GM12864 (cell line): ENCODE results near the gene ERICH2.

Source experiments
- DNase-seq: peaks from one replicate; pipeline ENCODE4 v3.0.0-alpha.2; 2011; ENCODE audit warnings: low read depth
- H3K4me3 ChIP-seq: 2 replicates; pipeline ENCODE4 v1.5.1; 2011; ENCODE audit warnings: mild to moderate bottlenecking, low read depth, low read length, control low read depth
- CTCF ChIP-seq: IDR thresholded peaks from 2 replicates; pipeline ENCODE4 v1.5.1; 2011; ENCODE audit warnings: low read depth, mild to moderate bottlenecking, moderate library complexity, low read length, control low read depth, inconsistent platforms; ENCODE audit errors: missing control alignments

ERICH2 gene

GRCh38 chr2:170828533-170828916, 58.3 kb downstream of the ERICH2 start:
- DNase-seq = no peak
- no peak overlapping the region for H3K4me3 ChIP-seq
- TF ChIP-seq CTCF = no peak

- no peak for TF ChIP-seq CTCF
- DNase-seq = no peak
- no peak overlapping the region for H3K4me3 ChIP-seq
Measured at GRCh38 chr2:170829036-170829435, 58.9 kb downstream of the ERICH2 start.

- no peak for DNase-seq
- H3K4me3 ChIP-seq = no peak overlapping the region
- TF ChIP-seq CTCF = no peak
Measured at GRCh38 chr2:170830166-170830565, 60.0 kb downstream of the ERICH2 start.

- TF ChIP-seq CTCF = no peak
- no peak overlapping the region for H3K4me3 ChIP-seq
- no peak for DNase-seq
Measured at GRCh38 chr2:170831115-170831514, 60.9 kb downstream of the ERICH2 start.

- DNase-seq = no peak
- H3K4me3 ChIP-seq = no peak overlapping the region
- no peak for TF ChIP-seq CTCF
Measured at GRCh38 chr2:170836027-170836426, 65.8 kb downstream of the ERICH2 start.

DNA sequence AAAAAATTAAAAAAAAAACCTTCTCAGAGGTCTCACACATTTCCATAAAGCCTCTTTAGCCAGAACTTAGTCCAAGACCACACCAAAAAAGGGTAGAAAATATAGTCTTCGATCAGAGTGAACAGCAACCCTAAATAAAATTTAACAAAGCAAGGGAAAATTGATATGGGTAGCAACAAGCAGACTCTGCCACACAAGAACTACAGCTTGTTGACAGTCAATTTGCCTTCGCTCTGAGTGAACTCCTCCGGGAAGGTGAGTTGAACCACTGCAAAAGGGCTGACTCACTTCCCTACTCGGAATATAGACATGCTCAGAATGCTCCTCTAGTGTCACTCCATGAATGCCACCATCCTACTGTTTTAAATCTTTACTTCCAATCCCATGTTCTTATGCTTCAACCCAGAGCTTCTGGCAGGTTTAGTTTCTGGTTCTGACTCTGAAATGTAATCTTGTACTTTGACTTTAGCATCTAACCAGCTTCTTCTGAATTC, 70.6 kb downstream of the ERICH2 start:
- no peak overlapping the region for H3K4me3 ChIP-seq
- no peak for TF ChIP-seq CTCF
- DNase-seq = no peak

GRCh38 chr2:170842785-170843184, 72.6 kb downstream of the ERICH2 start:
- no peak overlapping the region for H3K4me3 ChIP-seq
- TF ChIP-seq CTCF = no peak
- DNase-seq = no peak
